GM18870 (cell line): ENCODE data around the gene TNFSF9.
A peak's percentile ranks its signal among the peaks of the same experiment; 100 is the strongest.
"Not testable (repeated sequence)": the region's sequence is repeated elsewhere in the genome, so short reads cannot be mapped to it uniquely, and the experiment has no call there.

Experiments
- ATAC-seq: cut with Tn5 transposase; IDR thresholded peaks from one replicate; pipeline ENCODE4 v1.9.1; 2021; ENCODE audit warnings: moderate library complexity; ENCODE audit not compliant: unreplicated experiment

Gene TNFSF9

DNA sequence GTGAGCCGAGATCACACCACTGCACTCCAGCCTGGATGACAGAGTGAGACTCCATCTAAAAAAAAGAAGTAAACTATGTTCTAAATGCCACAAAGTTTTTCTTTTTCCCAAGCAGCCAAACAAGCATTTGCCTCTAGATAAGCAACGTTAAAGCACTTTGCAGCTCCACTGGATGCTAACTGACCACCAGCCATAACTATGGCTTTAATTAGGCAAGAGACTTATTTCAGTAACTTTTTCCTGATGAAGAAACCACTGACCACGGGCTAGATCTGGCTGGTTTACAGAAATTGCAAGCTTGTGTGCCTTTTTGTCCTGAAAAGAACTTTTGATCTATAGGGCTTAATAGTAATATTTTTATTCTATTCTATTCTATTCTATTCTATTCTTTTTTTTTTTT, 38.0 kb downstream of the TNFSF9 start:
- ATAC-seq, result no peak

DNA sequence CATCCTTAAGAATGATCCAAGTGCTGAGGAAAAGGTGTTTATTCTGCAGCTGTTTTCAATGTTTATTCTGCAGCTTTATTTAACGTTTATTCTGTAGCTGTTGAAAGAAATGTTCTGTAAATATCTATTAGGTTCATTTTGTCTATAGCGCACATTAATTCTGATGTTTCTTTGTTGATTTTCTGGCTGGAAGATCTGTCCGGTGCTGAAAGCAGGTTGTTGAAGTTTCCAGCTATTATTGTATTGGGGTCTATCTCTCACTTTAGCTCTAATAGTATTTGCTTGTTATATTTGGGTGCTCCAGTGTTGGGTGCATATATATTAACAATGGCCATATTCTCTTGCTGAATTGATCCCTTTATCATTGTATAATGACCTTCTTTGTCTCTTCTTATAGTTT, 39.9 kb downstream of the TNFSF9 start:
- no peak for ATAC-seq

DNA sequence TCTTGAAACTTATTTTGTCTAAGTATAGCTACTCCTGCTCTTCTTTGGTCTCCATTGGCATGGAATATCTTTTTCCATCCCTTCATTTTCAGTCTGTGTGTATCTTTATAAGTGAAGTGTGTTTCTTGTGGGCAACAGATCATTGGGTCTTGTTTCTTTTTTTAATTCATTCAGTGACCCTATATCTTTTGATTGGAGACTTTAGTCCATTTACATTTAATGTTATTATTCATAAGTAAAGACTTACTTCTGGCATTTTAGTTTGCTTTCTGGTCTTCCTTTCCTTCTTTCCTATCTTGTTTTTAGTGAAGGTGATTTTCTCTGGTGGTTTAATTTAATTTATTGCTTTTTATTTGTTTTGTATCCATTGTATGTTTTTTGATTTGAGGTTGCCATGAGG, 40.3 kb downstream of the TNFSF9 start:
- no peak for ATAC-seq

DNA sequence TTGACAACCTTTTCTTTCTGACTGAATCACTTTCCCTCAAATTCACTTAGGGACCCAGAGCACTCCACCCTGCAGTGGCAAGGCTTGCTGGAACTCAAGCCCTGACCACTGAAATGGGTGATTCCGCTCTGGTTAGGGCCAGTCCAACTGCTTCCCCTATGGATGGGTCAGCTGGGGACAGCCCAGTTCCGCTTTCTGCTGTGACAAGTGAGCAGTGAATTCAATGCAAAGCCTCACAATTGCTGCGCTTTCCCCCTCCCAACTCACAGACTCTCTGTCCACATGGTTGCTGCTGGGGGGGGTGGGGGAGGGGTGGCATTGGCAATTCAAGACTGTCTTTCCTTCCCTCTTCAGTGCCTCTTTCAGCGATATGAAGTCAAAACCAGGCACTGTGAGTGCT, 41.4 kb downstream of the TNFSF9 start:
- no peak for ATAC-seq

DNA sequence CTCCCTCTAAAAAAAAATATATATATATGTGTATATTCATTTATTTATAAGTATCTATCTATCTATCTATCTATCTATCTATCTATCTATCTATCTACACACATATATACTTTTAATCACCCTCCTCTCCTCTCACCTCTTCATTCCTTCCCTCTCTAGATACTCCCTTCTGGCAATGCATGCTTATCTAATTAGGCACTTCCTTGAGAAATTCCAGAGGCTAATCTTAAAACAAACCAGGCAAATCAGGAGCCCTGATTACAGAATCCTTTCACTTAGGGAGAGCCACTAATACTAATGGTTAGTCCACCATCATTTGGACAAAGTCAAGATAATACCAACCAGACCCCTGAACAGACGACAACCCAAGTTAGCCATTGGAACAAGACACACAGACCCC, 42.5 kb downstream of the TNFSF9 start:
- ATAC-seq, result no peak

DNA sequence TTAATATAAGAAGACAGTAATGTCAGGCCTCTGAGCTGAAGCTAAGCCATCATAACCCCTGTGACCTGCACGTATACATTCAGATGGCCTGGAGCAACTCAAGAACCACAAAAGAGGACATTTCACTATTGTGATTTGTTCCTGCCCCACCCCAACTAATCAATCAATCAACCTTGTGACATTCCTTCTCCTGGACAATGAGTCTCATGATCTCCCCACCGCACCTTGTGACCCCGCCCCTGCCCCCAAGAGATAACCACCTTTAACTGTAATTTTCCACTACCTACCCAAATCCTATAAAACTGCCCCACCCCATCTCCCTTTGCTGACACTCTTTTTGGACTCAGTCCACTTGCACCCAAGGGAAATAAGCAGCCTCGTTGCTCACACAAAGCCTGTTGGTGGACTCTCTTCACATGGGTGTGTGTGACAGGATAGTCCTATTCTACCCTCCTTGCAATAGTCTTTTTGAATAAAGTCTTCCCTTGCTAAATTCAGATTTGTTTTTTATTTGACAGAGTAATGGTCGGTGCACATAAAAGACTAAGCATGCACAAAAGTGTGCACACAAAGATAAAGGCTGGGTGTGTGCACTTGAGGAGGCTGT, 46.1 kb downstream of the TNFSF9 start:
- no peak for ATAC-seq

DNA sequence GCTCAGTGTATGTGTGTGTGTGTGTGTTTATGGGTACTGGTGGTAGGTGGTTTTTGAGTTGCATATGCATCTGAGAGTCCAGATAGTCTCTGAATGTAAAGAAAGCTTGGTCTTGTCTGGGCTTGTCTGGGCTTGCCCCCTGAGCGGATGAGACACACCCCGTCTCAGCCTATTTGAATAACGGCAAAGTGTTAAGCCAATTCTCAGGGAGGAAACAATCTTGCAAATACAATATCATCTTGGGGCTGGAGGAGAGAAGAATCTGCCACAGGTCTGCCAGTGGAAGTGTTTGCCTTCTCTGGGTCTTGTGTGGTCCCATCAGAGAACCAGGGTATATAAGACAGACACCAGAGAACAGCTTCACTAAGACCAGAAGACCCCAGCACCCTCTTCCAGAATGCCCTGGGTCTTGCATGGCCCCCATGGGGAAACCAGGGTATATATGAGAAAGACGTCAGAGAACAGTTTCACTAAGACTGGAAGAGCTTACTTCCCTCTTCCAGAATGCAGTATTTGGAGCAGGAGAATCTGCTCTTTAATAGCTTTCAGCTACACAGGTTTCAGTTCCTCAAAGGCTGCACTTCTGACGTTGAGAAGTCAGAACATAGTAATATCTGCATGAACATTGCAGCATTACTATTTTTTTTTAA, 46.8 kb downstream of the TNFSF9 start:
- peak; percentile 66 for ATAC-seq

DNA sequence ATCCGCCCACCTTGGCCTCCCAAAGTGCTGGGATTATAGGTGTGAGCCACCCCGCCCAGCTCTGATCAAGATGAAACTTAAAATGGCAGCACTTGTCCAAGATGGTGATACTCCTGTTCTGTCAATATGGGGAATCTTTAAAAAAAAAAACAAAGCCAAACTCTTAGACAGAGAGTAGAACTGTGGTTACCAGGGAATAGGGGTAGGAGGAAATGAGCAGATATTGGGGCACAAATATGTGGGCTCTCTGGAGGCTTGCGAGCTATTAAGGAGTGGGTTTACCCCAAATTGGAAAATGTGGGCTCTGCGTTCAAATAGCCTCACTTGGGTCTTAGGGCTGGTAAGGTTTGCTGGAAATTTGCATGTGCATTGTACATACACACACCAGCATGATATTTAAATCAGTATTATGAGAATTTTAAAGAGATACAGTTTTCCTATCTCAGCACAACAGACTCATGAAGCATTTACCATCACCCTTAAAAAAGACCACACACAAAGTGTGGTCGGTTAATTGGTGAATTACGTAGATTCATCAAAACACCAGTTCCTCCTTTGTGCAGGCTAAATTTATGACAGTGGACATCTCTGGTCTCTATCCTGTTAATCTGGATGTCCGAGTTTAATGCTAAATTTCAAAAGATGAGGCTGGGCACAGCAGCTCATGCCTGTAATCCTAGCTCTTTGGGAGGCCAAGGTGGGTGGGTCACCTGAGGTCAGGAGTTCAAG, 48.8 kb downstream of the TNFSF9 start:
- ATAC-seq, result no peak

DNA sequence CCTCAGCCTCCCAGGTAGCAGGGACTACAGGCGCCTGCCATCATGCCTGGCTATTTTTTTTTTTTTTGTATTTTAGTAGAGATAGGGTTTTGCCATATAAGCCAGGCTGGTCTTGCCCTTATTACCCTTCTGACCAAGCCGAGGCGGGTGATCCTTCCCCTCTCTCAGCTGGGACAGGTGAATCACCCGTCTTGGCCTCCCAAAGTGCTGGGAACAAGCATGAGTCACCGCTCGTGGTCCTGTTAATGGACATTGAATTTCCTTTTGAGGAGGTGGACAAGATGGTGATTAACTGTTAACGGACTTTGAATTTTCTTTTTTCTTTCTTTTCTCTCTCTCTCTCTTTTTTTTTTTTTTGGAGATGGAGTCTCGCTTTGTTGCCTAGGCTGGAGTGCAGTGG, 49.5 kb downstream of the TNFSF9 start:
- ATAC-seq, result no peak

DNA sequence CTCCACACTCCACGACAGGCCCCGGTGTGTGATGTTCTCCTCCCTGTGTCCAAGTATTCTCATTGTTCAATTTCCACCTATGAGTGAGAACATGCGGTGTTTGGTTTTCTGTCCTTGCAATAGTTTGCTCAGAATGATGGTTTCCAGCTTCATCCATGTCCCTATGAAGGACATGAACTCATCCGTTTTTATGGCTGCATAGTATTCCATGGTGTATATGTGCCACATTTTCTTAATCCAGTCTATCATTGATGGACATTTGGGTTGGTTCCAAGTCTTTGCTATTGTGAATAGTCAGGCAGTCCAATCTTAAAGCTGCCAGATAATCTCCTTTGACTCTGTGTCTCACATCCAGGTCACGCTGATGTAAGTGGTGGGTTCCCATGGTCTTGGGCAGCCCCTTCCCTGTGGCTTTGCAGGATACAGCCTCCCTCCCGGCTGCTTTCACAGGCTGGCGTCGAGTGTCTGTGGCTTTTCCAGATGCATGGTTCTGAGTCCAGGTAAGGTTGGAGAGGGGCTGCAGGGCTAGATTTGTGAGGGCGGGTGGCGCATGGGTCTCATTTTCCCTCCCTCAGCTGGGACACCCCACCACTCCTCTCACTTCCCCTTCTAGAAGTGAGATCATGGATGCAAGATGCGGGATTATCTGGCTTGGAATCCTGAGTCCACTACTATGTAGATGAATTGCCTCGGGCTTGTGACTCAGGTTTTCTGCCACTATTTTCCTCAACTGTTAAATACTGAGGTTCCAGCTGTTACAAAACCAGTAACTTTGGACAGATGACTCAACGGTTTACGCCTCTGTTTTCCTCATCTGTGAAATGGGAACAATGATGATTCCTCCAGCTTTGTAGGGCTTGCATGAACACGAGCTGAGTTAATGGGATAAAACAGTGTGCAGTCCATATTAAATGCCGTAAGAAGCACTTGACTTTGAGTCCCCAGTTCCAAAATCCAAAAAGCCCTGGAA, 52.0 kb downstream of the TNFSF9 start:
- not testable (repeated sequence) for ATAC-seq
